ENCODE results near the gene PDZD2.

PDZD2 gene

DNA sequence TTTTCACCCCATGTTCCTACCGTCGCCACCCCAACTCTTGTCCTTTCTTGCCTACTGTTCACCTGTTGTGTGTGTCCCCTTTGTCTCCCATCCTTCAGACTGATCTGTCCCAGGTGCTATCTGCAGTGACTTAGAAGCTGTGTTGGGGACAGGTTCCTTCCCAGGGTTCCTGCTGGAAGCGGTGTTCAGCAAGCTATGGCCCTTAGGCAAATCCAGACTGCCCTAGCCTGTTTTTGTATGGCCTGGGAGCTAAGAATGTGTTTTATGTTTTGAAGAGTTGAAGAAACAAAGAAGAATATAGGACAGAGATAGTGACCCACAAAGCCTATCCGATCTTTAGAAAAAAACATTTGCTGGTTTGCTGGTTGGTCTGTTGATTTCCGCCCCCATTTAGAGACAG is 298.8 kb downstream of the PDZD2 start:
- no peak overlapping the region for H3K4me3 ChIP-seq (ENCODE audit: low read length)
- H3K9me2 ChIP-seq (replicated peaks; ENCODE audit: control insufficient read depth, low read length), result no peaks in the 10 kb centered on the region
- no peaks in the 10 kb centered on the region for H3K27me3 ChIP-seq (ENCODE audit: control insufficient read depth, low read length)
- no peaks in the 10 kb centered on the region for H3K79me2 ChIP-seq (ENCODE audit: control insufficient read depth, low read length)
- no peaks in the 10 kb centered on the region for H3F3A ChIP-seq (ENCODE audit: control insufficient read depth, insufficient read depth)
- no peaks in the 10 kb centered on the region for H3K36me3 ChIP-seq (ENCODE audit: control insufficient read depth, low read length)
- no peaks in the 10 kb centered on the region for H4K20me1 ChIP-seq (ENCODE audit: control insufficient read depth, insufficient read depth, low read depth, low read length)
- no peaks in the 10 kb centered on the region for H3K4me1 ChIP-seq (ENCODE audit: control insufficient read depth, low read length)
- H3K27ac ChIP-seq (ENCODE audit: low read depth, low read length), result no peak overlapping the region
- H3K4me2 ChIP-seq (ENCODE audit: low read length), result no peak overlapping the region
- no peaks in the 10 kb centered on the region for H3K9me3 ChIP-seq (ENCODE audit: control insufficient read depth, insufficient read depth, low read length)
- no peak for TF ChIP-seq EZH2phosphoT487 (IDR thresholded peaks at IDR 0.05; ENCODE audit: borderline replicate concordance, low read length)
- TF ChIP-seq, protein P1, sequence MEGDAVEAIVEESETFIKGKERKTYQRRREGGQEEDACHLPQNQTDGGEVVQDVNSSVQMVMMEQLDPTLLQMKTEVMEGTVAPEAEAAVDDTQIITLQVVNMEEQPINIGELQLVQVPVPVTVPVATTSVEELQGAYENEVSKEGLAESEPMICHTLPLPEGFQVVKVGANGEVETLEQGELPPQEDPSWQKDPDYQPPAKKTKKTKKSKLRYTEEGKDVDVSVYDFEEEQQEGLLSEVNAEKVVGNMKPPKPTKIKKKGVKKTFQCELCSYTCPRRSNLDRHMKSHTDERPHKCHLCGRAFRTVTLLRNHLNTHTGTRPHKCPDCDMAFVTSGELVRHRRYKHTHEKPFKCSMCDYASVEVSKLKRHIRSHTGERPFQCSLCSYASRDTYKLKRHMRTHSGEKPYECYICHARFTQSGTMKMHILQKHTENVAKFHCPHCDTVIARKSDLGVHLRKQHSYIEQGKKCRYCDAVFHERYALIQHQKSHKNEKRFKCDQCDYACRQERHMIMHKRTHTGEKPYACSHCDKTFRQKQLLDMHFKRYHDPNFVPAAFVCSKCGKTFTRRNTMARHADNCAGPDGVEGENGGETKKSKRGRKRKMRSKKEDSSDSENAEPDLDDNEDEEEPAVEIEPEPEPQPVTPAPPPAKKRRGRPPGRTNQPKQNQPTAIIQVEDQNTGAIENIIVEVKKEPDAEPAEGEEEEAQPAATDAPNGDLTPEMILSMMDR (IDR thresholded peaks at IDR 0.05; ENCODE audit: low read depth, low read length, poor library complexity, severe bottlenecking), result no peak

DNA sequence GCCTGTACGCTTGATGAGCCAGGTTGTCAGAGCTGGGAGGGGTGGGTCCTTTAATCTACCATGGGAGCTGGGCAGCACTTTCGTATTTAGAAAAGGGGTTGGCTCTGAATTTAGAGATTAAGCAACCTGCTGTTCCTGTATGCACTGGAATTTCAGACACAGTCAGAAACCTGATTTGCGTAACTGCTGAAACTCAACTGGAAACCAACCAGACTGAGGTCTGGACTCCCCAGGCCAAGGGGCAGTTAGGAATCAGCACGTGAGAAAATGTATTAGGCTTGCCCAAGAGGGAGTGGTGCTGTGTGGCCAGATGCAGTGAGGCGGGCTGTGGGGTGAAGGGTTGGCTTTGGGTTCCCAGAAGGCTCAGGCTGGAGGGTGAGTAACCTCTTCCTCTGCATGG is 300.2 kb downstream of the PDZD2 start:
- H3K4me1 ChIP-seq (ENCODE audit: control insufficient read depth, low read length), result no peaks in the 10 kb centered on the region
- no peaks in the 10 kb centered on the region for H3K9me3 ChIP-seq (ENCODE audit: control insufficient read depth, insufficient read depth, low read length)
- no peaks in the 10 kb centered on the region for H3K36me3 ChIP-seq (ENCODE audit: control insufficient read depth, low read length)
- no peaks in the 10 kb centered on the region for H3K9me2 ChIP-seq (replicated peaks; ENCODE audit: control insufficient read depth, low read length)
- no peak for TF ChIP-seq EZH2phosphoT487 (IDR thresholded peaks at IDR 0.05; ENCODE audit: borderline replicate concordance, low read length)
- TF ChIP-seq, protein P1 (IDR thresholded peaks at IDR 0.05; ENCODE audit: low read depth, low read length, poor library complexity, severe bottlenecking), result no peak
- H3K27me3 ChIP-seq (ENCODE audit: control insufficient read depth, low read length), result no peaks in the 10 kb centered on the region
- H3K4me3 ChIP-seq (ENCODE audit: low read length), result no peak overlapping the region
- no peaks in the 10 kb centered on the region for H3K79me2 ChIP-seq (ENCODE audit: control insufficient read depth, low read length)
- no peak overlapping the region for H3K4me2 ChIP-seq (ENCODE audit: low read length)
- no peaks in the 10 kb centered on the region for H3F3A ChIP-seq (ENCODE audit: control insufficient read depth, insufficient read depth)
- H3K27ac ChIP-seq (ENCODE audit: low read depth, low read length), result no peak overlapping the region
- H4K20me1 ChIP-seq (ENCODE audit: control insufficient read depth, insufficient read depth, low read depth, low read length), result no peaks in the 10 kb centered on the region

DNA sequence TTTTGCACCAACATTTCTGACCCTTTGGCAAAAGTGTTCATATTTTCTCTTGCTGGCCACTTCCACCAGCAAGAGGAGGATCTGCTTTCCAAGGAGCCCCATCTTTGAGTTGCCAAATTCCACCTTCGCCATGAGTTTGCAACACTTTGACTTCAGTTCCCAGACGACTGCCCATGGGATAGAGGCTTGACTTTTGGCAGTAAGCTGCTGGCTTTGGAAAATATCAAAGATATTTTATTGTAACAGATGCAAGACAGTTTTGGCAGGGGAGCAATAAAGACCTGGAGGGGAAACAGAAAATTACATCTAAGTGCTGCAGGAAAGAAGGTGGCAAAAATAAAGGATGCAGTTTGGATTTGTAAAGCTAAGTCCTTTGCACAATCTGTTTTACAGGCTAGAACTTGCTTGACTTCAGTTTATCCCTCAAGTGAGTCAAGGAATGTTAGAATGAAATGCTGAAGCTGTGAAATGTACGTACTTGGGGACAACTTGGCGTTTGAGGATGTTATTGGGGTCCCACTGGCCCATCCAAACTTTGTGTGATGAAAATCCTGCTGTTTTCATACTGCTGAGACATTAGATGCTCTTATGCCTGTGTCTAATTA is 302.3 kb downstream of the PDZD2 start:
- TF ChIP-seq, protein P1 (IDR thresholded peaks at IDR 0.05; ENCODE audit: low read depth, low read length, poor library complexity, severe bottlenecking), result no peak
- no peak for TF ChIP-seq EZH2phosphoT487 (IDR thresholded peaks at IDR 0.05; ENCODE audit: borderline replicate concordance, low read length)
- Histone ChIP-seq H3K27me3 (ENCODE audit: control insufficient read depth, low read length) (no peaks in the 10 kb centered on the region), H3F3A (ENCODE audit: control insufficient read depth, insufficient read depth) (no peaks in the 10 kb centered on the region), H3K9me2 (replicated peaks; ENCODE audit: control insufficient read depth, low read length) (no peaks in the 10 kb centered on the region), H3K79me2 (ENCODE audit: control insufficient read depth, low read length) (no peaks in the 10 kb centered on the region), H3K4me1 (ENCODE audit: control insufficient read depth, low read length) (no peaks in the 10 kb centered on the region), H3K36me3 (ENCODE audit: control insufficient read depth, low read length) (no peaks in the 10 kb centered on the region), H3K4me3 (ENCODE audit: low read length) (no peak overlapping the region), H3K4me2 (ENCODE audit: low read length) (no peak overlapping the region), H4K20me1 (ENCODE audit: control insufficient read depth, insufficient read depth, low read depth, low read length) (no peaks in the 10 kb centered on the region), H3K9me3 (ENCODE audit: control insufficient read depth, insufficient read depth, low read length) (no peaks in the 10 kb centered on the region), H3K27ac (ENCODE audit: low read depth, low read length) (no peak overlapping the region)

All from DOHH2 (cell line).